Activated naive CD4-positive, alpha-beta T cell treated with anti-CD3 and anti-CD28 coated beads, Interleukin-2, amount 10 ng/mL, durations not matched to agents 7 days and 5 days (primary cell): ENCODE data around the gene SLC2A9.
"Not testable (repeated sequence)": the region's sequence is repeated elsewhere in the genome, so short reads cannot be mapped to it uniquely, and the experiment has no call there.

ENCODE experiments used
- CTCF ChIA-PET: fragments of 350-600 bp; sonication (Branson Sonifier 250); formaldehyde crosslinking; loops from one replicate; lab custom pipeline; 2021; ENCODE audit warnings: antibody characterized with exemption; lab: Charles Lee
- DNase-seq: peaks from one replicate; pipeline ENCODE4 v3.0.0-alpha.2; 2020
- H3K27ac Mint-ChIP-seq: one replicate; pipeline ENCODE4 v1.8.0; 2021; ENCODE audit warnings: mild to moderate bottlenecking, moderate library complexity, mixed read lengths
- H3K27me3 Mint-ChIP-seq: one replicate; pipeline ENCODE4 v1.8.0; 2021; ENCODE audit warnings: mild to moderate bottlenecking, mixed read lengths
- H3K36me3 Mint-ChIP-seq: one replicate; pipeline ENCODE4 v1.8.0; 2021; ENCODE audit warnings: mixed read lengths
- H3K4me1 Mint-ChIP-seq: one replicate; pipeline ENCODE4 v1.8.0; 2021; ENCODE audit warnings: mixed read lengths
- H3K4me3 Mint-ChIP-seq: one replicate; pipeline ENCODE4 v1.8.0; 2021; ENCODE audit warnings: mild to moderate bottlenecking, moderate library complexity, mixed read lengths
- H3K9me3 Mint-ChIP-seq: one replicate; pipeline ENCODE4 v1.8.0; 2021; ENCODE audit warnings: mixed read lengths

Gene SLC2A9

GRCh38 chr4:9811806-9812205, 209.5 kb downstream of the SLC2A9 start:
- CTCF ChIA-PET, result no interaction called here
- Mint-ChIP-seq H3K4me3 (no peak overlapping the region), H3K4me1 (peaks cover 9% of the 10 kb centered on the region), H3K27ac (no peak overlapping the region), H3K27me3 (peaks cover 20% of the 10 kb centered on the region), H3K9me3 (no peaks in the 10 kb centered on the region), H3K36me3 (no peaks in the 10 kb centered on the region)
- DNase-seq, result no peak

GRCh38 chr4:9808077-9808476, 213.2 kb downstream of the SLC2A9 start:
- CTCF ChIA-PET, result no interaction called here
- Mint-ChIP-seq H3K27me3 (peaks cover 29% of the 10 kb centered on the region), H3K36me3 (no peaks in the 10 kb centered on the region), H3K4me3 (no peak overlapping the region), H3K9me3 (no peaks in the 10 kb centered on the region), H3K27ac (no peak overlapping the region), H3K4me1 (peaks cover 6% of the 10 kb centered on the region)
- no peak for DNase-seq

DNA sequence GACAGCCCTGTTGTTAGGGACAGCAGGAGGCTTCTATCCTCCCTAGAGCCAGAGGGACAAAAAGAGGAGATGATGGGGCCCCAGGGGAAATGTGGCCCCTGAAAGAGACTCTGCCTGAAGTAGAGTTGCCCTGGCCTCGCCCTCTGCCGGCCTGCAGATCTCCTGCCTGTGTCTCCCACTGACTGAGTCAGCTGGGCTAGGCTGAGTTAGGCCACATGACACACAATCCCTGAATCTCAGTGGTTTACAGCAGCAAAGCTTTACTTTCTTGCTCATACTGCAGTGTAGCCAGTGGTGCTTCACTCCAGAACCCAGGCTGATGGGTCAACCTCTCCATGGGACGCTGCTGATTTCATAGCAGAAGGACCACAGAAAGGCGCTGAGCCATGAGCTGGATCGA, 216.4 kb downstream of the SLC2A9 start:
- no peak overlapping the region for H3K27ac Mint-ChIP-seq
- H3K9me3 Mint-ChIP-seq, result no peaks in the 10 kb centered on the region
- H3K36me3 Mint-ChIP-seq, result no peaks in the 10 kb centered on the region
- no peak overlapping the region for H3K4me3 Mint-ChIP-seq
- no peak for DNase-seq
- CTCF ChIA-PET, result interaction anchor here (0.6 kb wide), 1 partner anchor 73 kb away, joined by 3 read pairs; no protein-coding TSS in a partner anchor
- peaks cover 33% of the 10 kb centered on the region for H3K27me3 Mint-ChIP-seq
- no peaks in the 10 kb centered on the region for H3K4me1 Mint-ChIP-seq

DNA sequence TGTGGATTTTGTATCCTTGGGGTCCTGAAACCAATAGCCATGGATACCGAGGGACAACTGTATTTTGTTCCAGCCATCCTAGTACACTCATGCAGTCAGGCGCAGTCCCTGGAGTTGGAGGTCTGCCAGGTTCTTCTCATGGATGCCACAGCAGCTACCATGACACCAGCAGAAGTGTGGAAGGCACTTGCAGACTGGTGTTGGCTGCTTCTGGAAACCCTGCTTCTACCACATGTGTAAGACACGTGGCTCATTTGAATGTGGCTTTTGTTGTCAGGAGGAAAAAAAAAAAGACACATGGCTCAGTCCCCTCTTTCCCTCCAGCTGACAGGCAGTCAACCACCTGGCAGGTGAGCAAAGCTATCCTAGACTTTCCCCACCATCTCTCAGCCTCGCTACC, 220.4 kb downstream of the SLC2A9 start:
- H3K27me3 Mint-ChIP-seq, result peaks cover 34% of the 10 kb centered on the region
- H3K4me3 Mint-ChIP-seq, result no peak overlapping the region
- CTCF ChIA-PET, result interaction anchor here (1.6 kb wide), 2 partner anchors 36 to 96 kb away, joined by 3 to 4 read pairs; no protein-coding TSS in a partner anchor
- no peak for DNase-seq
- H3K36me3 Mint-ChIP-seq, result no peaks in the 10 kb centered on the region
- no peak overlapping the region for H3K27ac Mint-ChIP-seq
- H3K9me3 Mint-ChIP-seq, result no peaks in the 10 kb centered on the region
- H3K4me1 Mint-ChIP-seq, result no peaks in the 10 kb centered on the region

DNA sequence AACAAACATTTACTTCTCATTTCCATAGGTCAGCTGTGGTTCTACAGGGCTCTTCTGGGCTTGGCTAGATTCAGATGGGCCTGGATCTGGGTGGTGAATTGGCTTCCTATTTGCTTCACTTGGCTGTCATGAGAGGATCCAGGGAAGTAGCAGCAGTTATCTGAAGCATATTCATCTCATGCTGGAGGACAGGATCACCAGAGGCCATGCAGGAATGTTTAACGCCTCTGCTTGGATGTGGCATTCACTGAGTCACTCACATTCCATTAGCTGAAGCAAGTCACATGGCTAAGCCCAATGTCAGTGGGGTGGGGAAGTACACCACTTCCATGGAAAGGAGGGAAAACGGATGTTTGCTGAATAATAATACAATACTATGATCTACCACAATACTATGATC, 224.7 kb downstream of the SLC2A9 start:
- H3K27ac Mint-ChIP-seq, CTCF ChIA-PET: not testable (repeated sequence)

GRCh38 chr4:9792381-9792780, 228.9 kb downstream of the SLC2A9 start:
- Mint-ChIP-seq H3K27me3 (peaks cover 23% of the 10 kb centered on the region), H3K4me3 (no peak overlapping the region), H3K9me3 (no peaks in the 10 kb centered on the region), H3K4me1 (no peaks in the 10 kb centered on the region), H3K36me3 (no peaks in the 10 kb centered on the region), H3K27ac (no peak overlapping the region)
- no peak for DNase-seq
- CTCF ChIA-PET, result no interaction called here

More for the DNA sequence above, 224.7 kb downstream of the SLC2A9 start:
- not testable (repeated sequence) for H3K36me3 Mint-ChIP-seq, DNase-seq, H3K4me1 Mint-ChIP-seq, H3K9me3 Mint-ChIP-seq, H3K4me3 Mint-ChIP-seq
- peaks cover 17% of the 10 kb centered on the region for H3K27me3 Mint-ChIP-seq

GRCh38 chr4:9785891-9786290, 235.4 kb downstream of the SLC2A9 start:
- H3K36me3 Mint-ChIP-seq, DNase-seq, CTCF ChIA-PET, H3K4me3 Mint-ChIP-seq, H3K27ac Mint-ChIP-seq, H3K9me3 Mint-ChIP-seq, H3K4me1 Mint-ChIP-seq: not testable (repeated sequence)
- peaks cover 46% of the 10 kb centered on the region for H3K27me3 Mint-ChIP-seq

DNA sequence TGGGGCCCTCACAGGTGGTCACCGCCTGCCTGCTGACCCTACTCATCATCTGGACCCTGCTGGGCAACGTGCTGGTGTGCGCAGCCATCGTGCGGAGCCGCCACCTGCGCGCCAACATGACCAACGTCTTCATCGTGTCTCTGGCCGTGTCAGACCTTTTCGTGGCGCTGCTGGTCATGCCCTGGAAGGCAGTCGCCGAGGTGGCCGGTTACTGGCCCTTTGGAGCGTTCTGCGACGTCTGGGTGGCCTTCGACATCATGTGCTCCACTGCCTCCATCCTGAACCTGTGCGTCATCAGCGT, 239.2 kb downstream of the SLC2A9 start:
- H3K4me3 Mint-ChIP-seq, result no peak overlapping the region
- H3K4me1 Mint-ChIP-seq, result no peaks in the 10 kb centered on the region
- H3K36me3 Mint-ChIP-seq, result no peaks in the 10 kb centered on the region
- H3K9me3 Mint-ChIP-seq, result no peaks in the 10 kb centered on the region
- DNase-seq, result no peak
- CTCF ChIA-PET, result no interaction called here
- H3K27me3 Mint-ChIP-seq, result peaks cover 52% of the 10 kb centered on the region
- no peak overlapping the region for H3K27ac Mint-ChIP-seq

DNA sequence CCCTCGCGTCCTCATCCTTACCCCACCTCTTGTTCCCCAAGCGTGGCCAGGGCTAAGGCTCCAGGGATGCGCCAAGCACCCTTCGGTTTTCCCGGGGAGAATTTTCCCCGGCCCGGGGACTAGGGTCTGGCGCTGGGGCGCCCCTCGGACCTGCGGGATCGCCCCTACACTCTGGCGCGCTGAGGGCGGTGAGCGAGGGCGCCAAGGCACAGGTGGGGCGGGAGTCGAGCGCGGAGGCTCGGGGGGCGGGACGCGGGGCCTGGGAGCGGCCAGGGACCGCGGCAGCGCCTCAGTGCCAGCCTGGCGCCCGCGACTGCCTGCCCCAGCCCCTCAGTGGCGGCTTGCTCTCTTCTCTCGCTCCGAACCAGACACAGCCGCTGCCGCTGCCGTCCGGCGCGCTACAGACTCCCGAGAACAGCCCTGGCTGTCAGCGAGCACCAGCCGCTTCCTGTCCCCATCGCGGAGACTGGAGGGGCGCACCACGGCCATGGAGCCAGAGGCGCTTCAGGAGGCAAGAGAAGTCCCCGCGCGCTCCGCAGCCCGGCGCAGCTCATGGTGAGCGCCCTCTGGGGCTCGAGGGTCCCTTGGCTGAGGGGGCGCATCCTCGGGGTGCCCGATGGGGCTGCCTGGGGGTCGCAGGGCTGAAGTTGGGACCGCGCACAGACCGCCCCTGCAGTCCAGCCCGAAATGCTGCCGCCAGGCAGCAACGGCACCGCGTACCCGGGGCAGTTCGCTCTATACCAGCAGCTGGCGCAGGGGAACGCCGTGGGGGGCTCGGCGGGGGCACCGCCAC, 239.8 kb downstream of the SLC2A9 start, which contains the start of gene DRD5:
Gene DRD5, plus strand, starts transcription at position 292 of the 793 bp plus-strand sequence. Its CDS starts 396 bp downstream, at position 688.
- DNase-seq, result no peak
- Mint-ChIP-seq H3K27me3 (peaks cover 52% of the 10 kb centered on the region), H3K9me3 (no peaks in the 10 kb centered on the region), H3K27ac (no peak within 1 kb of the TSS), H3K4me3 (no peak within 1 kb of the TSS), H3K36me3 (no peaks in the 10 kb centered on the region), H3K4me1 (no peaks in the 10 kb centered on the region)
- CTCF ChIA-PET, result interaction anchor here (1.2 kb wide), 1 partner anchor 77 kb away, joined by 4 read pairs; no protein-coding TSS in a partner anchor
